CD4-positive, alpha-beta T cell treated with Interleukin-21 for 1 hour (primary cell): ENCODE data around the gene FYN.
A peak's percentile ranks its signal among the peaks of the same experiment; 100 is the strongest.
"Not testable (repeated sequence)": the region's sequence is repeated elsewhere in the genome, so short reads cannot be mapped to it uniquely, and the experiment has no call there.

ENCODE experiments used
- DNase-seq: peaks from one replicate; pipeline ENCODE4 v3.0.0-alpha.2; 2020

The FYN gene

GRCh38 chr6:111850295-111850937 lies 22.8 kb downstream of the FYN start:
- DNase-seq = peak; percentile 49

- no peak for DNase-seq
Observed at GRCh38 chr6:111849298-111849697, 24.0 kb downstream of the FYN start.

- no peak for DNase-seq
Observed at GRCh38 chr6:111848262-111848812, 24.9 kb downstream of the FYN start.

- DNase-seq = peak; percentile 77
Observed at GRCh38 chr6:111846492-111847409, 26.5 kb downstream of the FYN start.

- no peak for DNase-seq
Observed at GRCh38 chr6:111846066-111846465, 27.2 kb downstream of the FYN start.

- DNase-seq = no peak
Observed at GRCh38 chr6:111845441-111845871, 27.8 kb downstream of the FYN start.

GRCh38 chr6:111844921-111845320 lies 28.3 kb downstream of the FYN start:
- DNase-seq = peak; percentile 37

GRCh38 chr6:111844376-111844775 lies 28.9 kb downstream of the FYN start:
- DNase-seq = no peak

- peak; percentile 82 for DNase-seq
Observed at GRCh38 chr6:111843347-111844147, 29.7 kb downstream of the FYN start.

GRCh38 chr6:111842891-111843290 lies 30.4 kb downstream of the FYN start:
- DNase-seq = no peak

- DNase-seq = no peak
Observed at GRCh38 chr6:111842271-111842822, 30.9 kb downstream of the FYN start.

GRCh38 chr6:111841822-111842221 lies 31.4 kb downstream of the FYN start:
- peak; percentile 70 for DNase-seq

- DNase-seq = no peak
Observed at GRCh38 chr6:111840803-111841202, 32.4 kb downstream of the FYN start.

GRCh38 chr6:111838749-111839484 lies 34.3 kb downstream of the FYN start:
- peak; percentile 27 for DNase-seq

- DNase-seq = peak; percentile 66
Observed at GRCh38 chr6:111837641-111838500, 35.4 kb downstream of the FYN start.

- peak; percentile 78 for DNase-seq
Observed at GRCh38 chr6:111837007-111837406, 36.2 kb downstream of the FYN start.

GRCh38 chr6:111835807-111836206 lies 37.4 kb downstream of the FYN start:
- no peak for DNase-seq

- DNase-seq = not testable (repeated sequence)
Observed at GRCh38 chr6:111835398-111835797, 37.9 kb downstream of the FYN start.

GRCh38 chr6:111834356-111834755 lies 38.9 kb downstream of the FYN start:
- no peak for DNase-seq

GRCh38 chr6:111832833-111833418 lies 40.3 kb downstream of the FYN start:
- DNase-seq = no peak
